Urothelium cell line (cell line): Measurements from ENCODE around the gene HSPD1.

Source experiments
- DNase-seq: peaks from one replicate; pipeline ENCODE4 v3.0.0; 2011; ENCODE audit warnings: low spot score, mixed read lengths
- FAIRE-seq: peaks from 2 replicates; lab custom pipeline; 2011; peaks lifted over from hg19 to GRCh38; lab: Jason Lieb, UNC

The HSPD1 gene

GRCh38 chr2:197446844-197447243 lies 52.8 kb downstream of the HSPD1 start:
- DNase-seq (no peak), FAIRE-seq (no peak)

DNA sequence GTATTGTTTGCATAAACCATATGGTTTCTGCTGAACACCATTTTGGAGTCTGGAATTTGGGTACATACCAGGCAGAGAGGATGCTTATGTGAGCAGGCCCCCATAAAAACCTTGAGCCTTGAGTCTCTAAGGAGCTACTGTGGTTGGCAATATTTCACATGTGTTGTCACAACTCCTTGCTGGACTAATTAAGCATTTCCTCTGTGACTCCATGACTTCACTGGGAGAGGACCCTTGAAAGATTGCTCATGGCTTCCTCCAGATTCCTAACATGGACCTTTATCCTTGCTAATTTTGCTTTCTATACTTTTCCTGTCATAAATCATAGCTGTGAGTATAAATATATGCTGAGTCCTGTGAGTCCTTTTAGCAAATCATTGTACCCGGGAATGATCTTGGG lies 53.9 kb downstream of the HSPD1 start:
- DNase-seq (no peak), FAIRE-seq (no peak)

- no peak for FAIRE-seq
- DNase-seq, result no peak
These were observed 56.8 kb downstream of the HSPD1 start for GRCh38 chr2:197442857-197443256.

DNA sequence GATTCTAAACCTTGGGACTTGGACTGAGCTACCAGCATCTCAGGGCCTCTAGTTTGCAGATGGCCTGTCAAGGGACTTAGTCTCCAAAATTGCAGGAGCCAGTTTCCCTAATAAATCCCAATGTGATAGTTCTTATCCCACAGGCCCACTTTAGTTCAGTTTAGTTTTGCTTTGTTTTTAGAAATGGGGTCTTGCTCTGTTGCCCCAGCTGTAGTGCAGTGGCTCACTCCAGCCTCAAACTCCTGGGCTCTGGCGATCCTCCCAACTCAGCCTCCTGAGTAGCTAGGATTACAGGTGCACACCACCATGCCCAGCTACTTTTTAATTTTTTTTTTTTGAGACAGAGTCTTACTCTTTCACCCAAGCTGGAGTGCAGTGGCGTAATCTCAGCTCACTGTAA lies 62.3 kb downstream of the HSPD1 start:
- DNase-seq (no peak), FAIRE-seq (no peak)
